RWPE2 (cell line): ENCODE data around the gene DPF3.

Experiments
- ATAC-seq: fragments of 200-7000 bp; cut with Tn5 transposase; 3 replicates; pipeline ENCODE4 v1.9.1; 2021; ENCODE audit warnings: low read depth
- DNase-seq: peaks from one replicate; pipeline ENCODE4 v3.0.0-alpha.2; 2020; ENCODE audit warnings: low spot score
- H3K27ac ChIP-seq: fragments of 450-650 bp; 2 replicates; pipeline ENCODE4 v1.5.1; 2017; ENCODE audit warnings: mild to moderate bottlenecking; ENCODE audit not compliant: poor library complexity, severe bottlenecking
- H3K27me3 ChIP-seq: fragments of 250-450 bp; sonication (Bioruptor Pico); 2 replicates; pipeline ENCODE4 v1.5.1; 2021; ENCODE audit warnings: mild to moderate bottlenecking, moderate library complexity; ENCODE audit not compliant: insufficient read depth, poor library complexity, severe bottlenecking
- H3K36me3 ChIP-seq: fragments of 250-450 bp; sonication (Bioruptor Pico); 2 replicates; pipeline ENCODE4 v1.5.1; 2020; ENCODE audit warnings: low read depth, mild to moderate bottlenecking, moderate library complexity
- H3K4me1 ChIP-seq: fragments of 250-450 bp; sonication (Bioruptor Pico); 2 replicates; pipeline ENCODE4 v1.5.1; 2021; ENCODE audit warnings: mild to moderate bottlenecking, moderate library complexity; ENCODE audit not compliant: insufficient read depth, poor library complexity, severe bottlenecking
- H3K4me3 ChIP-seq: fragments of 250-450 bp; sonication (Bioruptor Pico); 2 replicates; pipeline ENCODE4 v1.5.1; 2021; ENCODE audit warnings: mild to moderate bottlenecking, moderate library complexity; ENCODE audit not compliant: severe bottlenecking
- H3K9me3 ChIP-seq: fragments of 250-450 bp; sonication (Bioruptor Pico); 2 replicates; pipeline ENCODE4 v1.5.1; 2021; ENCODE audit warnings: mild to moderate bottlenecking, moderate library complexity; ENCODE audit not compliant: severe bottlenecking
- TF ChIP-seq, protein P1 (sequence below): fragments of 450-650 bp; IDR thresholded peaks from one replicate; pipeline ENCODE4 v1.5.1; 2017; ENCODE audit warnings: mild to moderate bottlenecking, moderate library complexity; ENCODE audit not compliant: poor library complexity, severe bottlenecking

The DPF3 gene

GRCh38 chr14:72906879-72907278 lies 13.0 kb upstream of the DPF3 start:
- H3K9me3 ChIP-seq = no peaks in the 10 kb centered on the region
- H3K4me1 ChIP-seq = peaks cover 6% of the 10 kb centered on the region
- H3K4me3 ChIP-seq = no peak overlapping the region
- no peak for ATAC-seq
- no peaks in the 10 kb centered on the region for H3K36me3 ChIP-seq
- H3K27ac ChIP-seq = no peak overlapping the region
- H3K27me3 ChIP-seq = no peaks in the 10 kb centered on the region
- TF ChIP-seq, protein P1, sequence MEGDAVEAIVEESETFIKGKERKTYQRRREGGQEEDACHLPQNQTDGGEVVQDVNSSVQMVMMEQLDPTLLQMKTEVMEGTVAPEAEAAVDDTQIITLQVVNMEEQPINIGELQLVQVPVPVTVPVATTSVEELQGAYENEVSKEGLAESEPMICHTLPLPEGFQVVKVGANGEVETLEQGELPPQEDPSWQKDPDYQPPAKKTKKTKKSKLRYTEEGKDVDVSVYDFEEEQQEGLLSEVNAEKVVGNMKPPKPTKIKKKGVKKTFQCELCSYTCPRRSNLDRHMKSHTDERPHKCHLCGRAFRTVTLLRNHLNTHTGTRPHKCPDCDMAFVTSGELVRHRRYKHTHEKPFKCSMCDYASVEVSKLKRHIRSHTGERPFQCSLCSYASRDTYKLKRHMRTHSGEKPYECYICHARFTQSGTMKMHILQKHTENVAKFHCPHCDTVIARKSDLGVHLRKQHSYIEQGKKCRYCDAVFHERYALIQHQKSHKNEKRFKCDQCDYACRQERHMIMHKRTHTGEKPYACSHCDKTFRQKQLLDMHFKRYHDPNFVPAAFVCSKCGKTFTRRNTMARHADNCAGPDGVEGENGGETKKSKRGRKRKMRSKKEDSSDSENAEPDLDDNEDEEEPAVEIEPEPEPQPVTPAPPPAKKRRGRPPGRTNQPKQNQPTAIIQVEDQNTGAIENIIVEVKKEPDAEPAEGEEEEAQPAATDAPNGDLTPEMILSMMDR = no peak
- DNase-seq = no peak

GRCh38 chr14:72906316-72906715 lies 12.4 kb upstream of the DPF3 start:
- no peak overlapping the region for H3K27ac ChIP-seq
- H3K36me3 ChIP-seq = no peaks in the 10 kb centered on the region
- peaks cover 6% of the 10 kb centered on the region for H3K4me1 ChIP-seq
- H3K27me3 ChIP-seq = no peaks in the 10 kb centered on the region
- ATAC-seq (peak; percentile 28; the same call in 1 of the 3 replicates), DNase-seq (no peak)
- no peak overlapping the region for H3K4me3 ChIP-seq
- TF ChIP-seq, protein P1 = no peak
- no peaks in the 10 kb centered on the region for H3K9me3 ChIP-seq

GRCh38 chr14:72904840-72905561 lies 11.1 kb upstream of the DPF3 start:
- H3K4me1 ChIP-seq = peaks cover 6% of the 10 kb centered on the region
- no peak for DNase-seq
- H3K27me3 ChIP-seq = no peaks in the 10 kb centered on the region
- H3K9me3 ChIP-seq = no peaks in the 10 kb centered on the region
- ATAC-seq = peak; percentile 67
- H3K4me3 ChIP-seq = no peak overlapping the region
- H3K27ac ChIP-seq = no peak overlapping the region
- TF ChIP-seq, protein P1 = peak; percentile 98
- no peaks in the 10 kb centered on the region for H3K36me3 ChIP-seq

- TF ChIP-seq, protein P1 = no peak
- H3K27me3 ChIP-seq = no peaks in the 10 kb centered on the region
- ATAC-seq (no peak), DNase-seq (no peak)
- H3K36me3 ChIP-seq = no peaks in the 10 kb centered on the region
- no peaks in the 10 kb centered on the region for H3K9me3 ChIP-seq
- H3K4me3 ChIP-seq = no peak overlapping the region
- H3K4me1 ChIP-seq = peaks cover 6% of the 10 kb centered on the region
- H3K27ac ChIP-seq = no peak overlapping the region
Observed at GRCh38 chr14:72904218-72904617, 10.3 kb upstream of the DPF3 start.

- peaks cover 6% of the 10 kb centered on the region for H3K4me1 ChIP-seq
- no peaks in the 10 kb centered on the region for H3K36me3 ChIP-seq
- H3K27me3 ChIP-seq = no peaks in the 10 kb centered on the region
- no peaks in the 10 kb centered on the region for H3K9me3 ChIP-seq
- TF ChIP-seq, protein P1 = no peak
- no peak overlapping the region for H3K4me3 ChIP-seq
- no peak for ATAC-seq
- no peak for DNase-seq
- no peak overlapping the region for H3K27ac ChIP-seq
Observed at GRCh38 chr14:72903716-72904115, 9.8 kb upstream of the DPF3 start.
